NT2/D1 (cell line): Measurements from ENCODE around the gene PRKCH.

Experiments used
- SUZ12 ChIP-seq: IDR thresholded peaks from 2 replicates; pipeline ENCODE4 v1.6.1; 2011; ENCODE audit not compliant: insufficient read length, insufficient read depth; ENCODE audit errors: extremely low read depth
- YY1 ChIP-seq: IDR thresholded peaks from 2 replicates; pipeline ENCODE4 v1.6.1; 2011; ENCODE audit not compliant: insufficient read length, insufficient read depth

GRCh38 chr14:61377749-61378148, 56.4 kb downstream of the PRKCH start:
- TF ChIP-seq SUZ12, result no peak
- TF ChIP-seq YY1, result no peak
